NCI-H1694 (cell line): Measurements from ENCODE around the gene TYMP.
A peak's percentile ranks its signal among the peaks of the same experiment; 100 is the strongest.

Experiments
- DNase-seq: peaks from one replicate; lab custom pipeline; 2025; lab: John Stamatoyannopoulos, UW

TYMP gene

DNA sequence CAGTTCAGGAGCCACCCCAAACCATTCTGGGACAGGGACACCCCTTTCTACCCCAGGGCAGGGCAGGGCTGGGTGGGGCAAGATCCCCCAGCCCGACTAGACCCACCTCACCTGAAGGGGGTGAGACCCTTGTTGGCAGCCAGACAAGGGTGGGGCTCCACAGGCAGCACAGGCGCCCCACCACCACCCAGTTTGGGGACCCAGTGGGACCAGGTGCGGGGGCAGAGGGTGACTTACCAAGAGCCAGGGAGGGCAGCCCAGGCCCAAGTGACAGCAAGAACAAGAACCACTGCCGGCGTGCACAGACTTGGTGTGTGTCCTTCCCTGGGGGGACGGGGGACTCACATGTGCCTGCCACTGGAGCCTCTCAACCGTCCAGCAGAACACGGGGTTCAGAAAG lies 46.3 kb downstream of the TYMP start:
- no peak for DNase-seq

DNA sequence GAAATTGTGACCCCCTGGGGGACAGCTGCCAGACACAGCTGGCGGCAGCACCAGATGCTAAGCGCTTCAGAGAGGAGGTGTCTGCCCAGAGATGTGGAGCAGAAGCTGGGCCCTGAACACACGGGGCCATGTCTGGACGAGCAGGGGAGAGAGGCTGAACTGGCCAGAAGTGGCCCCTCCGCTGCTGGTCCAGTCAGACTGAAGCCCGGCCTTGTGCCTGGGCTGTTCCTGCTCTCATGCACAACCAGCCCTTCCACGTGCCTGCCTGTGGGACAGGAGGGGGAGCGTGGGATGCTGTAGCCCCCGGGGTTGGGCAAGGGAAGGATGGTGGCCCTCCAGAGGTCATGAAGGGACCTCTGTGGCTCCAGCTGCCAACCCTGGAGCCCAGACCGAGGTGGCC lies 46.7 kb downstream of the TYMP start:
- no peak for DNase-seq

DNA sequence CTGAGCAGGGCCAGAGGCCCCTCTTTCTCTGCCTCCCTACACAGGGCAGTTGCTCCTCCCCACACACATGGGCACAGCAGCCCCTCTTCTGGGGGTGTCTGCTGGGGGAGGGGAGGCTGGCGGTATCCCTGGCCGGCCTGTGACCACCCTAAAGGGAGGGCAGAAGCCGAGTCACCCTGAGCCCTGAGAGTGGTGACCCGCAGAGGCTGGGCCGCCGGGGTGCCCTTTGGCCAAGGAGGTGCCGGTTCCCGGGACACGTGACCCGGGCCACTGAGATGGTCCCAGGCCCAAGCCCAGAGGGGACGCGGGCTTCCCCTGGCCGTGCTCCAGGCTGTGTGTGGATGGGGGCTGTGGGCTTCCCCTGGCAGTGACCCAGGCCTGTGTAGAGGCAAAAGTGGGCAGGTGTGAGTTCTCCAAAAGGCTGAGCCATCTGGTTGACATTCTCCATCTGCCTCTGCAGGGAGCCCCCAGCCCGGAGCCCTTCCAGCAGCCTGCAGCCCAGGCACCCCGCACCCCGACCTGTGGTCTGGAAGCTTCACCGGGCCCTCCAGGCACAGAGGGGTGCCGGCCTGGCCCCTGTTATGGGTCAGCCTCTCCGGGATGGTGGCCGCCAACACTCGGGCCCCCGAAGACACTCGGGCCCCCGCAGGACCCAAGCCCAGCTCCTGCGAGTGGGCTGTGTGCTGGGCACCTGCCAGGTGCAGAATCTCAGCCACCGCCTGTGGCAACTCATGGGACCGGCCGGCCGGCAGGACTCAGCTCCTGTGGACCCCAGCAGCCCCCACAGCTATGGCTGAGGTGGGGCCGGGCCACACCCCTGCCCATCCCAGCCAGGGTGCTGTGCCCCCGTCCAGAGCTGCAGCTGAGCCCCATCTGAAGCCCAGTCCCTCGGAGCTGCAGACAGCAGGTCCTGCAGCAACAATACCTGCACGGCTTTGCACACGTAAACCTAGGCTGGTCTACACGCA lies 47.4 kb downstream of the TYMP start:
- peak; percentile 39 for DNase-seq

DNA sequence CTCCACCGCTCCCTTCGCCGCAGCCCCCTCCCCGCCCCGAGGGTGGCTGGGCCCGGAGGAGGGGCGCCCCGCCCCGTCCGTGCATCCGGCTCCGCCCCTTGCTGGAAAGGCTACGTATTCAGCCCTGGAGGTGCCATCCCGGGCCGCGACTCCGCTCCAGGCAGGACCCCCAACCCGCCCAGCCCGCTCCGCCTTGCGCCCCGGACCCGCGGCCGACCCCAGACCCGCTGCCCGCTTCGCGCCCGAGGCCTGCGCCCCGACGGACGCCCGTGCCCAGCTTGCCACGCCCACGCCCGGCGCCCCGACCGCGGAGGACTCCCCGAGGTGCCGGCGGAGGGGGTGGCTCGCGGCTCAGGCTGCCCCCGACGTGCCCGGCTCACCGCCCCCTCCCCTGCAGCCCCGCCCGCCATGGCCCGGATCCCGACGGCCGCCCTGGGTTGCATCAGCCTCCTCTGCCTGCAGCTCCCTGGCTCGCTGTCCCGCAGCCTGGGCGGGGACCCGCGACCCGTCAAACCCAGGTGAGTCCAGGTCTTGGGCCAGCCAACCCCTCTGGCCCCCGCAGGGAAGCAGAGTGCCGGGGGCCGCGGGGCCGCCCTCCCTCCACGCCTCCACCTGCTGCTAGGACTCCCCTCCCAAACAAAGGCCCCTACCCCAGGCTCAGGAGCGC lies 48.2 kb downstream of the TYMP start, which contains the start of gene ADM2:
Gene ADM2, plus strand, starts transcription at position 104 of the 667 bp plus-strand sequence. Its CDS starts 305 bp downstream, at position 409.
- no peak for DNase-seq

DNA sequence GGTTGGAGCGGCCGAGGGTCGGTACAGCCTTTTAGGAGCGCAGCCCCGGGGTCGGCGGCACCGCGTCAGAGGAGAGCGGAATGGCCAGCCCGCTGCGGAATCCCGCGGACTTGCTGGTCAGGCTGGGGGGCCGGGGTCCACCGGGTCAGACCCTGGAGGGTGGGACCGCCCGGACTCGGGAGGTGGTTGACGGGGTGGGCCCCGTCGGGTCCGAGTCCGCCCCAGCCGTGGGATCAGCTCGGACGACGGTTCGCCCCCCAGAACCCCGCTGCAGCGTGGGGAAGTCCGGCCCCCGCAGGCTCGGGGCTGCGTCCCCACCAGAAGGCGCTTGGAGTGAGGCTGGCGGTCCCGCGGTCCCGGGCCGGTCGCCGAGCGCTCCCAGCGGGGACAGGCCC lies 48.8 kb downstream of the TYMP start:
- no peak for DNase-seq

DNA sequence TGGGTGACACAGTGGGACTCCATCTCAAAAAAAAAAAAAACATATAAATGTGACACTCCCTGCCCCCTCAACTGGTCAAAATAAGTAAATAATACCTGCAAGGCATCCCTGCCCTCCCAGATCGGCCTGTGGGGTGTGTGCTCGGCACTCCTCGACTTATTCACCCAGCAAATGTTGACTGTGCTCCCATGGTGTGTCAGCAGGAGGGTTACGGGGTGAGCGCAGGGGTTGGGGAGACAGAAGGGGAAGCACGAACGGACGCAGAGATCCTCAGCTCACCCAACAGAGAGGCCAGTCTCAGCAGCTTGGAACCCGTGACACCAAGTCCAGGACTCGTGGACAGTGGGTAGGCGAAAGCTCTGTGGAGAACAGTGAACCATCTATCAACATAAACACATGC lies 50.1 kb downstream of the TYMP start:
- DNase-seq = no peak

DNA sequence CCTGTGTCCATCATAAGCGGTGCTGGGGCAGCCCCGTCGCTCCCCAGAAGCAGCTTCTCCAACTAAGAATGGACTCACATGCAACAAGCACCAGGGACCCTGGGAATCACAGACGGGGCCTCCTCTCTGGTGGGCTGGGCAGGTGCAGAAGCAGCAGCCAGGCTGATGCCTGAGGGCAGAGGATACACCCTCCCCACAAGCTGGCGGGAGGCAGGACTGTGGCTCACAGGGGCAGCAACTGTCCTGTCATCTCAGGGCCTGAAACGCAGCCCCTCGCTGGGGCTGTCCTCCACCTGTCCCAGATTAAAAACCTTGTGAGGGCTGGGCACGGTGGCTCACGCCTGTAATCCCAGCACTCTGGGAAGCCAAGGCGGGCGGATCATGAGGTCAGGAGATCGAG lies 51.9 kb downstream of the TYMP start:
- no peak for DNase-seq

DNA sequence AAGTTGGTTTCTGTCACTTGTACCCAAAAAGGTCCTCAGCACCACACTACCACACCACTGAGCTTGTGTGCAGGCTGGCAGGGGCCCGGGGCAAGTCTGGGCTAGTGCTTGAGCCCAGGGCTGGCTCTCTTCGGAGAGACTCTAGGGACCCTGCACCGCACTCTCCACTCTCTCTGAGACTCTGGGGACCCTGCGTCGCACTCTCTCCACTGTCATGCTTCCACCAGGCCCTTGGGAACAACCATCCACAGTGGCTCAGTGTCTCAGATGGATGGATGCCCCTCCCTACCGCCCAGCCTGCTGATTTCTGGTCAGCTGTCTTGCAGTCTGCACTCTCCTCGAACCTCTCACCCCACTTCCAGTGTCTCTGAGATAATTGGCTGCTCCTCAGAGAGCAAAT lies 52.9 kb downstream of the TYMP start:
- DNase-seq = no peak
